COLO668 (cell line): Measurements from ENCODE around the gene RAET1L.
A peak's percentile ranks its signal among the peaks of the same experiment; 100 is the strongest.
"Not testable (repeated sequence)": the region's sequence is repeated elsewhere in the genome, so short reads cannot be mapped to it uniquely, and the experiment has no call there.

Experiments used
- DNase-seq: peaks from one replicate; lab custom pipeline; 2025; ENCODE audit not compliant: unreplicated experiment; lab: John Stamatoyannopoulos, UW

The RAET1L gene

GRCh38 chr6:150046943-150047342 lies 21.6 kb upstream of the RAET1L start:
- no peak for DNase-seq

- DNase-seq = no peak
Measured at GRCh38 chr6:150044621-150045145, 19.4 kb upstream of the RAET1L start.

GRCh38 chr6:150043501-150044412 lies 18.4 kb upstream of the RAET1L start:
- DNase-seq = no peak

GRCh38 chr6:150043096-150043495 lies 17.8 kb upstream of the RAET1L start:
- no peak for DNase-seq

- no peak for DNase-seq
Measured at GRCh38 chr6:150038202-150039062, 13.1 kb upstream of the RAET1L start.

GRCh38 chr6:150037526-150038201 lies 12.3 kb upstream of the RAET1L start:
- DNase-seq = no peak

- no peak for DNase-seq
Measured at GRCh38 chr6:150036081-150036480, 10.7 kb upstream of the RAET1L start.

GRCh38 chr6:150033207-150033771 lies 8.0 kb upstream of the RAET1L start:
- DNase-seq = no peak

GRCh38 chr6:150032598-150032997 lies 7.3 kb upstream of the RAET1L start:
- no peak for DNase-seq

- DNase-seq = no peak
Measured at GRCh38 chr6:150030611-150031010, 5.3 kb upstream of the RAET1L start.

GRCh38 chr6:150029749-150030148 lies 4.4 kb upstream of the RAET1L start:
- DNase-seq = no peak

- no peak for DNase-seq
Measured at GRCh38 chr6:150029276-150029675, 3.9 kb upstream of the RAET1L start.

GRCh38 chr6:150028799-150029198 lies 3.5 kb upstream of the RAET1L start:
- peak; percentile 10 for DNase-seq

GRCh38 chr6:150027806-150028565 lies 2.7 kb upstream of the RAET1L start:
- peak; percentile 11 for DNase-seq

- DNase-seq = peak; percentile 4
Measured at GRCh38 chr6:150026976-150027805, 1.9 kb upstream of the RAET1L start.

GRCh38 chr6:150024646-150025155 lies 631 bp downstream of the RAET1L start:
- DNase-seq = no peak

- not testable (repeated sequence) for DNase-seq
Measured at GRCh38 chr6:150024021-150024420, 1.3 kb downstream of the RAET1L start.

- DNase-seq = not testable (repeated sequence)
Measured at GRCh38 chr6:150021870-150022269, 3.5 kb downstream of the RAET1L start.
